OCI-LY3 (cell line): ENCODE measurements around the gene MSI2.
A peak's percentile ranks its signal among the peaks of the same experiment; 100 is the strongest.

Experiments
- H2AFZ ChIP-seq: fragments of 200-600, 300-600 bp; shearing (Covaris generic); 2 replicates; pipeline ENCODE4 v1.6.0; 2014; ENCODE audit warnings: antibody characterized with exemption, low read depth, low read length
- H3K27ac ChIP-seq: fragments of 200-600, 300-600 bp; sonication (generic); 2 replicates; pipeline ENCODE4 v1.5.1; 2014; ENCODE audit warnings: mild to moderate bottlenecking, low read length, moderate library complexity, mixed read lengths
- H3K27me3 ChIP-seq: fragments of 200-600, 300-600 bp; sonication (generic); 2 replicates; pipeline ENCODE4 v1.6.1; 2014; ENCODE audit warnings: low read depth, low read length, mixed read lengths
- H3K36me3 ChIP-seq: fragments of 200-600, 300-600 bp; sonication (generic); replicated peaks from 2 replicates; pipeline ENCODE3; 2014; ENCODE audit warnings: low read depth, low read length, mixed read lengths
- H3K4me1 ChIP-seq: fragments of 300-600, 200-600 bp; sonication (generic); 2 replicates; pipeline ENCODE4 v1.6.1; 2014; ENCODE audit warnings: low read length, mixed read lengths
- H3K4me2 ChIP-seq: fragments of 200-600, 300-600 bp; sonication (generic); 2 replicates; pipeline ENCODE4 v1.6.1; 2014; ENCODE audit warnings: low read length, mixed read lengths
- H3K4me3 ChIP-seq: fragments of 300-600, 200-600 bp; sonication (generic); 2 replicates; pipeline ENCODE4 v1.5.1; 2014; ENCODE audit warnings: antibody characterized with exemption, mild to moderate bottlenecking, low read length, moderate library complexity
- H3K79me2 ChIP-seq: fragments of 300-600, 200-600 bp; shearing (Covaris generic); 2 replicates; pipeline ENCODE4 v1.6.1; 2014; ENCODE audit warnings: mild to moderate bottlenecking, low read length, mixed read lengths
- H3K9ac ChIP-seq: fragments of 300-600, 200-600 bp; shearing (Covaris generic); 2 replicates; pipeline ENCODE4 v1.6.0; 2014; ENCODE audit warnings: mild to moderate bottlenecking, low read length, moderate library complexity
- H3K9me3 ChIP-seq: fragments of 200-600, 300-600 bp; shearing (Covaris generic); 2 replicates; pipeline ENCODE4 v1.6.1; 2014; ENCODE audit warnings: low read length, mixed read lengths; ENCODE audit not compliant: insufficient read depth
- H4K20me1 ChIP-seq: fragments of 200-600, 300-600 bp; sonication (generic); 2 replicates; pipeline ENCODE4 v1.6.1; 2016; ENCODE audit warnings: low read length, mixed read lengths; ENCODE audit not compliant: insufficient read depth
- CTCF ChIP-seq: fragments of 200-600, 300-600 bp; sonication (generic); IDR thresholded peaks from 2 replicates; pipeline ENCODE4 v1.5.1; 2014; ENCODE audit warnings: antibody characterized with exemption, low read length, low read depth
- EZH2phosphoT487 ChIP-seq: fragments of 200-600 bp; shearing (Covaris generic); IDR thresholded peaks from 2 replicates; pipeline ENCODE4 v1.6.1; 2018; ENCODE audit warnings: antibody characterized with exemption, mixed run types, low read depth

The MSI2 gene

GRCh38 chr17:57542510-57542909, 286.2 kb downstream of the MSI2 start:
- peaks cover 34% of the 10 kb centered on the region for H3K79me2 ChIP-seq
- peak overlapping the region; percentile 39 for H3K9ac ChIP-seq
- H3K36me3 ChIP-seq, result no peaks in the 10 kb centered on the region
- peak overlapping the region; percentile 84 for H3K4me2 ChIP-seq
- TF ChIP-seq EZH2phosphoT487 (no peak), CTCF (no peak)
- no peaks in the 10 kb centered on the region for H3K9me3 ChIP-seq
- H3K27ac ChIP-seq, result peak overlapping the region; percentile 87
- H4K20me1 ChIP-seq, result no peaks in the 10 kb centered on the region
- peak overlapping the region; percentile 55 for H3K4me3 ChIP-seq
- peaks cover 74% of the 10 kb centered on the region for H3K4me1 ChIP-seq
- no peak overlapping the region for H2AFZ ChIP-seq
- no peaks in the 10 kb centered on the region for H3K27me3 ChIP-seq

- no peaks in the 10 kb centered on the region for H3K27me3 ChIP-seq
- H3K9me3 ChIP-seq, result no peaks in the 10 kb centered on the region
- H2AFZ ChIP-seq, result no peak overlapping the region
- no peaks in the 10 kb centered on the region for H4K20me1 ChIP-seq
- no peaks in the 10 kb centered on the region for H3K36me3 ChIP-seq
- no peak for TF ChIP-seq CTCF
- no peak for TF ChIP-seq EZH2phosphoT487
- peak overlapping the region; percentile 59 for H3K9ac ChIP-seq
- H3K27ac ChIP-seq, result peak overlapping the region; percentile 87
- peak overlapping the region; percentile 55 for H3K4me3 ChIP-seq
- peaks cover 34% of the 10 kb centered on the region for H3K79me2 ChIP-seq
- H3K4me1 ChIP-seq, result peaks cover 81% of the 10 kb centered on the region
- H3K4me2 ChIP-seq, result peak overlapping the region; percentile 84
These were observed 286.9 kb downstream of the MSI2 start for GRCh38 chr17:57543230-57543629.

GRCh38 chr17:57544401-57544800, 288.1 kb downstream of the MSI2 start:
- H3K4me2 ChIP-seq, result peak overlapping the region; percentile 84
- peak overlapping the region; percentile 59 for H3K9ac ChIP-seq
- H4K20me1 ChIP-seq, result no peaks in the 10 kb centered on the region
- H3K79me2 ChIP-seq, result peaks cover 34% of the 10 kb centered on the region
- H3K4me3 ChIP-seq, result peak overlapping the region; percentile 42
- peak overlapping the region; percentile 87 for H3K27ac ChIP-seq
- H3K4me1 ChIP-seq, result peaks cover 82% of the 10 kb centered on the region
- H3K27me3 ChIP-seq, result no peaks in the 10 kb centered on the region
- TF ChIP-seq CTCF, result no peak
- no peak for TF ChIP-seq EZH2phosphoT487
- no peaks in the 10 kb centered on the region; the same call in 1 of the 2 replicates for H3K9me3 ChIP-seq
- H3K36me3 ChIP-seq, result no peaks in the 10 kb centered on the region
- no peak overlapping the region for H2AFZ ChIP-seq

GRCh38 chr17:57544834-57545463, 288.6 kb downstream of the MSI2 start:
- H3K27ac ChIP-seq, result peak overlapping the region; percentile 87
- no peaks in the 10 kb centered on the region; the same call in 1 of the 2 replicates for H3K9me3 ChIP-seq
- peak overlapping the region; percentile 41 for H3K9ac ChIP-seq
- TF ChIP-seq CTCF (no peak), EZH2phosphoT487 (no peak)
- peak overlapping the region; percentile 34 for H3K4me3 ChIP-seq
- H3K36me3 ChIP-seq, result no peaks in the 10 kb centered on the region
- no peaks in the 10 kb centered on the region for H4K20me1 ChIP-seq
- H3K79me2 ChIP-seq, result peaks cover 34% of the 10 kb centered on the region
- peak overlapping the region; percentile 84 for H3K4me2 ChIP-seq
- H3K27me3 ChIP-seq, result no peaks in the 10 kb centered on the region
- peaks cover 87% of the 10 kb centered on the region for H3K4me1 ChIP-seq
- no peak overlapping the region for H2AFZ ChIP-seq
